ENCODE results near the gene APCDD1L.

GRCh38 chr20:58495623-58496428 is 19.4 kb downstream of the APCDD1L start:
- TF ChIP-seq CTCF (IDR thresholded peaks at IDR 0.05) (no peak), ZFX (IDR thresholded peaks at IDR 0.05; ENCODE audit: borderline replicate concordance) (no peak)

Measured in 22Rv1 (cell line).